HS-27A (cell line): Measurements from ENCODE around the gene AHR.
A peak's percentile ranks its signal among the peaks of the same experiment; 100 is the strongest.

Source experiments
- DNase-seq: peaks from one replicate; pipeline ENCODE4 v3.0.0-alpha.2; 2012; ENCODE audit warnings: low read depth, missing footprints

The AHR gene

DNA sequence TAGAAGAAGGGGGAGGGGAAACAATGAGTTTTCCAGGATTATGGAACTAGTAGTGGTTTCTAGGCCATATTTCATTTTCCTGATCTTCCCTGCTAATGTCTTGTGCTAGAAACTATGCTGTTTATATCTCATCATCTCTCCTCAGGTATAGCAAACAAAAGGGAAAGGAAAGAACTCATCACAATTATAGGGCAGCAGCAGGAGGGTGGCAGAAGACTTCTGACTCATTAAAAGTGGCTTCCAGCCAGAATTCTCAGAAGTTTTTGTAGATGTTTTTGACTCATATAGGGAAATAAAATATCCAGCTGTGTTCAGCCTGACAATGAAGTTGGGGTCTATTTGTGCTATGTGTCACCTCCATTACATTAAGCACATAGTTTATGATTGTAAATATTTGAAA lies 6.5 kb downstream of the AHR start:
- peak; percentile 71 for DNase-seq

DNA sequence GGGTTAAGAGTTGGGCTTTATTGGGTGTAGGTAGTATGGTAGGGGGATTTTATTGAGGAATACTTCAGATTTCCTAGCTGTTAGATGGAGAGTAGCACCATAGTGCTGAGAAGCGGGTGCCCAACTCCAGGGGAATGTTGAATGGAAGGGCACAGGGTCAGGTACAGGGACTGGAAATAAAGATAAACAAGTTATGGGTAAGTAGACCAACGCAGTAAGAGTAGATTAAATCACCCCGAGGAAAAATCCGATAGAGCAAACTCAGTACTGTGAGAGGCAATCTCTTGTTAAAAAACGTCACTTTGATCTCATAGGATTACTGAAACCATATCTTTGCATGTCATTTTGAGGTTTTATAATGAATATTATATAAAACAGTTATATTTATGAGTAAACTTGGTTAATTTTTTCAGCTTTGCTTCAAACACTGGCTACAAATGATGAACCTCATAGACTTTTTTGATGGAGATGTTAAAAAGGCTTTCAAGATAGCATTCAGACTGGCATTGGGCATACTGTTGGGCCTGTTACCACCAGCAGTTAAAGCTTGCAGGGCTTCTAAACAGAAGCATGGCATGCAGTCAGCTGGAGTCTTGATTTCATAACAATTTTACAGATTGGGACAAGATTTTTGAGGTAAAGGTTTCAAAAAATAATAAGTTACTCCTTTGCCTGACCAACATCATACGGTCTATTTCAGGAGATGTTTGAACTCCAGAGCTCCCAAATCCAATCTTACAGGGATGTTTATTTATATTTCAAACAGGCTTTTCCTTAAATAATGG lies 7.1 kb downstream of the AHR start:
- DNase-seq = no peak

DNA sequence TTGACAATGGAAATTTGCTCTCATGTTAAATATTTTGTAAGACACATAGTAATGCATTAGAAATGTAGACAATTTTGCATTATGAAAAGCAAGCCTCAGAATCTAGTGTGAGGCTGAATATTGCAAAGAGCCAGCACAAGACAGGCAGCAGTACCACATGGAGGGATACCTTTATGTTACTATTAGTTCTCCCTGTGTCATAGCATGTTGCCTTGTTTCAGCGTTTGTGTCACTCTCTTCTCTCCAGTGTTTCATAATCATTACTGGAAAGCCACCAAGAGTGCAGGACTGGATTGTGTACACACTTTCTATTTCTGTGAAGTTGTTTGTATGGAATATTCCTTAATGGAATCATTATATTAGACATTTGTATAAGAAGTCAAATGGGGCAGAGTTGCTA lies 8.5 kb downstream of the AHR start:
- DNase-seq = no peak

DNA sequence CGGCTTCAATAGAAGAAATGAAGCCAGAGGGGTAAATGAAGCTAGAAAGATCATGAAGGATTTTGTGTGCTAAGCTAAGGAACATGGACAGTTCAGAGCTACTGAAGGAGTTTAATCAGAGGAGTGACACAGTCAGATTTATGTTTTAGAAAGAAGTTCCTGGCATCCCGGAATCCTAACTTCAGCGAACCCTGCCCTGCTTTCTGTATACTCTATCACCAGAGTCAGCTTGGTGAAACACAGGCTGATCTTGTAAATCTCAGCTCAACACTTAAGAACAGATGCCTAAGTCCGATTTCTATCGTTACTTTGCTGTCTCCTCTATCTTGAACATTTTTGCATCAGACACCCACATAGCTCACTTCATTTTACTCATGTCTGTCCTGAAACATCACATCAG lies 9.1 kb downstream of the AHR start:
- DNase-seq = no peak

DNA sequence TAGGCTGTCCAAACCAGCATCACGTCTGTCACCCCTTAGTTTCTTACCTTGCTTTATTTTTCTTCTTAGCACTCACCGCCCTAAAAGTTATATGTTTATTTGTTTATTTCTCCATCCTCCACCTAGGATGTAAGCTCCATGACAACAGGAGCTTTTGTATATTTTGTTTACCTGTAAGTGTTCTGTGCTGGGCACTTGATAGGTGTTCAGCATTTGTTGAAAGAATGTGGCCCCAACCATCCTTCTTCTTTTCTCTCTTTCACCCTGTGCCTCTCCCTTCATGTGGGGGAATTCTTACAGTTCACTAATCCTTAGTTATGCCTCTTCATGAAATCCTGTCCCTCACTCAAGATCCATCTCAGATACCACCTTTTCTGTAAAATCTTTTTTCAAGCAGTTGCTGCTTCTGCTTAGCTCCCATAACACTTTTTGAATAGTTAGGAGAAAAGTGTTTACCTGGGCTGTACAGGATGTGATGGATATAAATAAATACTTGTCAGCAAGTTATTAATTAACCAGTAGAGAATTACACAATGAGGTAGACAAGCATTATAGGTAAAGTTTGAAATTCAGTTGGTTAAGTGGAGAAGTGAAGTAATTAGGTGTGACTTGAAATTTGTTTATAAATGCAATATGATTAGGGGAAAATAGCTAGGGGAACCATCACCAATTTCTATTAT lies 9.7 kb downstream of the AHR start:
- no peak for DNase-seq

DNA sequence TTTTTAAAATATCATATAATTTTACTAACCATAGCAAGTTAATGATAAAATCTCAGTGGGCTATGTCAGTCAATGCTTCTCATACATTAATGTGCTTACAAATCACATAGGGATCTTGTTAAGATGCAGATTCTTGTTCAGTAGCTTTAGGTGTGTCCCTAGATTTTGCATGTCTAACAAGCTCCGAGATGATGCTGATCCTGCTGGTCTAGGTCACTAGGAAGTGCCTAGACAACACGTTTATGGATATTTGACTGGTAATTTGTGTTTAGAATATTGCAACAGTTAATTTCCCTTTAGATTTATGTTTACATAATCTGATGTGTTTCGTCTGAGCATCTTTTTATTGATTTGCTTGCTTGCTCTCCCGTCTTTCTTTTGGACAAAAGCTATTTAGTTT lies 12.7 kb downstream of the AHR start:
- DNase-seq = no peak

DNA sequence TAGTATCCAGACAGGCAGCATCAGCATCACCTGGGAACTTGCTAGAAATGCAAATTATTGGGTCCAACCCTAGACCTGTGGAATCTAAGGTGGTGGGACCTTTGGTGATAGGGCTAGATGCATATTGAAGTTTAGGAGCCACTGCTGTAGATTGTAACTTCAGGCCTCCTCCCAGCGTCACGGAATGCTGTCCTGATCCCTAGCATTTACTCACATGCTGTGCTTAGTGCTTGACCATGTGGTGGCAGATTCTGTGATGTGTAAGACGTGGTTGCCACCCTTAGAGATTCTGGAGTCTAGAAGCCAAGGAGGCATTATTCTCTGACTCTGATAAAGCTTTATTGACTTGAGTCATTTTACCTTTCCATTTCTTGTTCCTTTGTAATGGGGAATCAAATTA lies 13.5 kb downstream of the AHR start:
- DNase-seq = no peak

DNA sequence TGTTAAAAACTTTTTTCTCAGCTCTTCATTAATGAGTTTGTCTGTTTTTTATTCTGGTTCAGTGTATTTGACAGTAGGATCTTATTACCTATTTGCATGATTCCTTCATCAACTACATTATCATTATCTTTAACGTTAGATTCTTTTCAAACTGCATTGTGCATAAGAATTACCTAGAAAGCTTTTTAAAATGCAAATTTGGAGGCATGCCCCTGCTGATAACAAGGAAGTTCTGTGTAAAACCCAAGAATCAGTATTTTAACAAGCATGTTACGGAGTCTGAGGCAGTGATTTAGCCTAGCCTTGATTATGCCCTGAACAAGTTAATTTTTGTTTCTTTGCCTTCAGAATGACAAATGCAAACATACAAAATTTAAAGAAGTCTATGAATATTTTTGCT lies 14.2 kb downstream of the AHR start:
- DNase-seq = no peak

DNA sequence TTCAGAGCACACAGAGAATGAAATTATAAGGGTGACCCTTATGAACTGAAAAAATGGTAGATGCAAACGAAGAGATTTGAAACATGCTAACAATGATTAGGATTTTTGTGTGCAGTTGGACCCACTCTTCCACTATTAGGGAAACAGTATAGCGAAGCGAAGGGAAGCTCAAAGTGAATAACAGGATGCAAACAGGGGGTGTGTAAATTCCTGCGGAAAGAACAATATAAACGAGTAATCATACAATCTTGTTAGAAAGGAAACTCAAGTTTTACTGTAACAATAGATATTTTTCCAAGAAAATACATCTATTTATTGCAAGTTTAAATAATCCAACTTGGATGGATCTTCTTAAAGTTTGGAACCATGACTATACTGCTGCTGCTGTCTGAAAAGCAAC lies 14.7 kb downstream of the AHR start:
- DNase-seq = no peak

DNA sequence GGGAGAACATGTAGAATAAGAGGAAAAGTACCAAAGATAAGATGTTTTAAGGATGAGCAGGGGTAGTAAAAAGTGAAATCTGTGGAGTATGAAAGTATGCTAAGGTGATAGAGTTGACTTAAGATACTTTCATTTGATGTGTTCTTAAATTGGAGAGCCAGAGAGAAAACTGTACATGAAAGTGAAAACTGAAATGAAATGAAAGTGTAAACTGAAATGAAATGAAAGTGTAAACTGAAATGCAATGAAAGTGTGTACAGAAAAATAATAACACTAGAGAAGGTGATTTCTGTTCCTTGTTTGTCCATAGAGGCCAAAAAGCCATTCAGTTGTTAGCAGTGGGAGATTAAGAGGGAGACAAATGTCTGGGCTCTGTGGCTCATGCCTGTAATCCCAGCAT lies 17.5 kb downstream of the AHR start:
- no peak for DNase-seq

DNA sequence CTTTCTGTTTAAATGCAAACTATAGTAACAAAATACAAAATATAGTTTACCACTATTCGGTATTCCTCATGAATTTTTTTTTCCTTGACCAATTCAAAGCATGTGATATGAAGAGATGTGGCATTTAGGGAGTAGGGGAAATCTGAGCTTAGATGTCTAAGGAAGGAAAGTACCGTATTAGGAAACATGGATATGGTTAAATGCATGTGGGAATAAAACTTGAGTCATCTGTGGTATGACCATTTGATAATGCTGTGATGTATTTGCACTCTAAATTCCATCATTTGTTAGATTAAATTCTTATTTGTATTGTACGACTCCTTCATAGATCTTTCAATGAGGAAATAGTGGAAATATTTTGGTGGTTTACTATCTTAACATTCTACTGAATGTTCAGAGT lies 19.7 kb downstream of the AHR start:
- DNase-seq = no peak

DNA sequence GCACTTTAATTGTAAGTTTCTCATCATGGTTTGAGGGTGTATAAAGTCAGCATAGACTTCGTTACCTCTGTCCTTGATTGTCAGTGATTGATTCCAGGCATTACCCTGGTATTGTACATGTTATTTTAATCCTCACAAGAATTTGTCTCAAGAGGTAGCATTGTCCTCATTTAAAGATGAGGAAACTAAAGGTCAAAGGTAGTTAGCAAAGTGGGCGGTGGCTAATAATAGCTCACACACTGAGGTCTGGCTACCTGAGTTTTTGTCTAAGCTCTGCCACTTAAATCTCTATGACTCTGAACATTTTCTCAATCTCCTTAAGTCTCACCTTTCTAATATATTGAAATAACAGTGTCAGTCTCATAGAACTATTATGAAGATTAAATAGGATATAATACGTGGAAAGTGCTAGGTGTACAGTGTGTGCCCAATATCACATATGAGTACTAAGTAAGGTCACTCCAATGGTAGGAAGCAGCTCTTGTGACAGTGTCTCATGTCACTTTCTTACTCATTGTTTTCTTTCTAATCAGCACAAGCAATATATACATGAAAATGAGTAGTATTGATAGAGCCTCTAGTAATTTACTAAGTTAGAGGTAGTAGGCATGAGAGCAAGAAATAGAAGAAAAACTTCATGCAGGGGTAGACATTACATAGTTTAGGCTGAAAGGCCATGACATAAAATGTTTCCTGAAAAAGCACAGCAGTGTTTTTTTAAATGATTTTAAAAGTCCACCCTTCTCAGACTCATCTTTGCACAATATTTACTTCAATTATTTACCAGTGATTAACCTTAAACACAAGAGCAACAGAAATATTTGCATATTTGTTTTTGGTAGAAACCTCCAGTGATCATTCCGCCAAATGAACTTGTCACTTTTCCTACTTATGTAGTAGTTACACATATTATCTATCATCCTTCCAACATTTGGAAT lies 21.0 kb downstream of the AHR start:
- DNase-seq = no peak

DNA sequence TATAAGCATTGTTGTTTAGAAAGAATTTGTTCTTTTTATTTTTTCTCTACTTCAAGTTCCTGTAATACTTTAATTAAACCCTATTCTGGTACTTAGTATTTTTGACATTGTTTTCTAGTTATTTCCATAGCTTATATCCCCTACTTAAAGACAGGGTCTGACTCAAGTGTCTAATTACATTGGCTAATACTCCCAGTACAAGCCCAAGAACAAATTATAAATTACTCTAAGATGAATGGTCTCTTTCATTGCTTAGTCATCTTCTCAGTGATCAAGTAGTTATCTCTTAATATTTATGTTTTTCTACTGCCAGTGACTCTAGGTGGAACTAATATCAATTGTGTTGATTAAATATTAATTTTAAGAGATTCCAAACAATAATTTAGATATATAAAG lies 21.6 kb downstream of the AHR start:
- no peak for DNase-seq

DNA sequence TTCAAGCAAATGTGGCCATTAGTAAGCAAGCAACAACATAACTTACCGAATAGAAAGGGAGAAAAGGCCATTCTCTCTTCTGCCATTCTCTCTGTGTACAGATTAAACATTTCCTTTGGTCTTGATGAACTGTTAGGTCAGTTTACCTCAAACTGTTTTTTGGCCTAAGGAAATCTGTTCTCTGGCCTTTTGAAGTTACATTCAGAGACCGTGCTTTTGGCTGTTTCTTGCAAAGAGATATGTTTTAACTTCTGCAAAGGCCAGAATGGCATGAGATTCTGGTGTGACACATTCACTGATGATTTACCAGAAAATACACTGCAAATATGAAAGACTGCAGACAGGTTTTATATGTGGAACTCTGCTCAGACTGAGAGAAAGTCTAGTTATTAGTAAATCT lies 22.2 kb downstream of the AHR start:
- DNase-seq = no peak

DNA sequence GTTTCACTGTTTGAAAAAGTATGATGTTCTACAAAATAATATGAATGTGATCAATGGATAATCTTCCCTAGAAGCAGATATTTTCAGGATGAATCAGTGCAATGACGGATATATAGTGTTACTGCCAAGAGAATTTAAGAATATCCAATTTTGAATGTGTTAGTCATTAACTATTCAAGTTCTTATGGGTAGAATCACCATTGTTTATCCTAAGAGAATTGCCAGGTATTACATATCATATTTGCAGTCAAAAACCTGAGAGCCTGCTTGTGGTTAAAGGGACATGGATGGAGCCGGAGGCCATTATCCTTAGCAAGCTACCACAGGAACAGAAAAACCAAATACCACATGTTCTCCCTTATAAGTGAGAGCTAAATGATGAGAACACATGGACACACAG lies 26.9 kb downstream of the AHR start:
- no peak for DNase-seq

DNA sequence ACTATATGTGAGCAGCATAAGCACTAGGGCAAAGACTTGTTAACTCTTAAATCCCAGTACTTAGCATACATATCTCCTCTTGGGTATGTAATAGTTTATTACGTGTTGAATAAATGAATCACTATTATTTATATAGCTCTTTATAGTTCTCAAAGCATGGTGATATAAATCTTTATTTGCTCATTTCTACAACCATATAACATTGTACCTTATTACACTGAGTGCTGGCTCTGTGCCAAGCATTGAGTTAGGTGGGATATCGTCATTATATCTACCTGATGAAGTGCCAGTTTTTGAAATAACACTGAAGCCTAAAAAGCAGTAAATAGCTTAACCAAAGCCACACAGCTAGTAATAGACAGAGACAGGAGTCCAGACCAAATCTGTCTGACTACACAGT lies 27.9 kb downstream of the AHR start:
- DNase-seq = no peak

DNA sequence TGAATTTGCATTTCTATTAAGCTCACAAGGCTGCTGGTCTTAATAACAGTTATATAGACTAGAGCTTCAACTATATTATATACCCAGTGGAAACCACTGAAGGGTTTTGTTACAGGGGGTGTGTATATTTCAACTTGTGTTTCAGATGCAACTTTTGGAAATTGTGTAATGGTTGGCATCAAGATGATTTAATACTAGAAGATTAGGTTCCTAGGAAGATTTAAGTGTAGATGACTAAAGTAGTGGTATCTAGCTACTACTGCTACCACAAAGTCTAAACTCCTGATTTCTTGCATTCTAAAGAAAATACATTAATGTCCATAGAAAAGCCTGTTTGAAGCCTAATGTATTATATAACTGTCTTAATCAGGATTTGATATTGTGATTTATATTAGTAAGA lies 30.2 kb downstream of the AHR start:
- DNase-seq = no peak

DNA sequence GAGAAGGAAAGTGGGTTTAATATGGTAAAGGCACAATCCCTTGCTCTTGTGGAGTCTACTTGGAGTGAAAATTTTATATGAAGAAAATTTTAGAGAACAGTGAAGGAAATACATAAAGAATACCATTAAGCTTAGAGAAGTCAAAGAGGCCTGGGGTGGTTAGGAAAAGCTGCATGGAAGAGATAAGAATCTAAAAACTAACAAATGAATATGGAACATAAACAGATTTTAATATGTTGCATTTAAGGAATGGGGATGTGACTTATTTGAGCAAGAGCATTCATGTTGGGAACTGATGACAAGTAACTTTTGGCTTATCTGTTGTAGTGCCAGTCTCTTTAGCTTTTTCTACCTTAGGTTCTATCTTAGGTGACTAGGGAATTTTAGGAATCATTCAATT lies 31.0 kb downstream of the AHR start:
- DNase-seq = no peak

DNA sequence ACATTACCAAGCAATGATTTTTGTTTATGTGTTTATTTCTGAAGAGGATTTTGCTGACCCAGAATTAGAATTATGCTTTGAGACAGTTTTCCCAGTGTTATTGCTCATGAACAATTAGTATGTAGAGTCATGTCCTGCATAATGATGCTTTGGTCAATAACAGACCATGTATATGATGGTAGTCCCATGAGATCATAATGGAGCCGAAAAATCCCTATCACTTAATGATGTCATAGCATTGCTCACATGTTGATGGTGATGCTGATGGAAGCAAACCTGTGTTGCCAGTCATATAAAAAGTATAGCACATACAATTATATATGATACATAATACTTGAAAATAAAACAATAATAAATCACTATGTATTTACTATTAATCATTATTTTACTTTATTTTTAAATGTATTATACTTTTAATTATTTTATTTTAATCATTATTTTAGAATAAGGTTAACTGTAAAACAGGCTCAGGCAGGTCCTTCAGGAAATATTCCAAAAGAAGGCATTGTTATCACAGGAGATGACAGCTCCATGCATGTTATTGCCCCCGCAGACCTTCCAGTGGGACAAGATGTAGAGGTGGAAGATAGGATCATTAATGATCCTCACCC lies 33.5 kb downstream of the AHR start:
- no peak for DNase-seq

DNA sequence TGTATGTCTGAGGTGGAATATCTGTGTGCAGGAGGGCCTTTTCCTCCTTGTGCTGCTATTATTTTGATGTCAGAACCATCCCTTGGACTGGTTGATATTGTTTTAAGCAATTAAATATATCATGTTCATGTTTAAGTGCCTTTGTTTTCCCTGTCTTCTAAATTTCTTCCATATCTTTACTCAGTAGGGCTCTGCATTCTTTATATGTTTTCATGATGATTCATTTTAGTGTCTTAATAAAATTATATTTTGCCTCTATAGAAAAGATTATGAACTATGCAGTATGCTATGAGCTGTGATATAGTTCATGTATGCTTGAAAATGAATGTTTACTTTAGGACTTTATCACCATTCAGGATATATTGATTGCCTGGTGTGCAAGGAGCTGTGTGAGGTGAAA lies 34.8 kb downstream of the AHR start:
- no peak for DNase-seq

DNA sequence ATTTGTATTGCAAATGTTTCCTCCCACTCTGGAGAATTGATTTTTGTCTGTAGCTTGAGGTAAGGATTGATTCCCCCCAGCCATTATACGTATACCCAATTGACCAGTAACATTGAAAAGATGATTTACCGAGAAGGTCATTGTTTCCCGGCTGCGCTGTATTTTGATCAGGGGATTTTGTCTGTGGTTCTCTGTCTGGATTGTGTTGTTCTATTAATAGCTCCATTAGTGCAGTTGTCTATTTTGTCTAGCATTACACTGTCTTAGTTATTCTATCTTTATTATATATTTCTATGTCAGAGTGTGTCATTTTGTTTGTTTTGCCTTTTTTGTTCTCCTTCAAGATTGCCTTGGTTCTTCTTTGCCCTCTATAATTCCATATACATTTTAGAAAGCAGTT lies 37.7 kb downstream of the AHR start:
- no peak for DNase-seq

DNA sequence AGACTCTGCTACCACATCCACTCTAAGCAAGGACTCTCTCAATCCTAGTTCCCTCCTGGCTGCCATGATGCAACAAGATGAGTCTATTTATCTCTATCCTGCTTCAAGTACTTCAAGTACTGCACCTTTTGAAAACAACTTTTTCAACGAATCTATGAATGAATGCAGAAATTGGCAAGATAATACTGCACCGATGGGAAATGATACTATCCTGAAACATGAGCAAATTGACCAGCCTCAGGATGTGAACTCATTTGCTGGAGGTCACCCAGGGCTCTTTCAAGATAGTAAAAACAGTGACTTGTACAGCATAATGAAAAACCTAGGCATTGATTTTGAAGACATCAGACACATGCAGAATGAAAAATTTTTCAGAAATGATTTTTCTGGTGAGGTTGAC lies 40.7 kb downstream of the AHR start:
- no peak for DNase-seq

DNA sequence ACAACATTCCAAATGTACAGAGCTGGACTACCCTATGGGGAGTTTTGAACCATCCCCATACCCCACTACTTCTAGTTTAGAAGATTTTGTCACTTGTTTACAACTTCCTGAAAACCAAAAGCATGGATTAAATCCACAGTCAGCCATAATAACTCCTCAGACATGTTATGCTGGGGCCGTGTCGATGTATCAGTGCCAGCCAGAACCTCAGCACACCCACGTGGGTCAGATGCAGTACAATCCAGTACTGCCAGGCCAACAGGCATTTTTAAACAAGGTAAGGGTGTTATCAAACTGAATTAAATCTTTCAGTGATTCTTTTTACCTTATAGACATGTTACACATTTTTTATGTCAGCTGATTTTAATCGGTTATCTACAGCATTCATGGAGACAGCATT lies 41.5 kb downstream of the AHR start:
- no peak for DNase-seq
